ENCODE measurements around the gene SLC4A1.

The SLC4A1 gene

DNA sequence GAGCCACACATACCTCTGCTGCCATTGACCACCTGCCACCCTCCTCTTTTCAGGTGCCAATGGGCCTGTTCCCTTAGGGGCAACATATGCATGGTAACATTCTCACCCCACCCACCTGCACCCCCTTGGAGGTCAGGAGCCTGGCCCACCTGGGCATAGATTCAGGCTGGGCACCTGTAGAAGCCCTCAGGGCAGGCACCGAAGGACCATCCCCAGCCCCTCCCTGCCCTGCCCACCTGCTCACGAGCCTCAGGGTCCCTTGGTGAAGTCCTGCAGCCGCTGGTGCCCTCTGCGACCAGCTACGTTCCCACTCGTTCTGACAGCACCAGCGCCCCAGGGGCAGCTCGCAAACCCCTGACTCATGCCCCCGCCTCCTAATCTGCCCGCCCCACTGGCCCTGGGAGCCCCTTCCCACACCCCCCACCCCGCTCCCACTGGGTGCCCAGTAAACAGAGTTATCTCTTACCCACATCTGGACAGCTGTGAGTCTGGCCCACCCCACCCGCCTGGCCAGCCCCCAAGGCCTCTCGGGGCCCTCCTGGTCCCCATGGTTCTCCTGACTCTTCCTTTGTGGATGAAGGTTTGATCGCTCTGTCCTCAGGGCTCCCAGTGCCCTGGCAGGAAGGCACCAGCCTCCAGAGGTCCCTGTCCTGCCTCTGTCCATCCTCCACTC is at the start of gene SLC4A1:
SLC4A1 (minus strand) TSS at position 318 of the 673 bp plus-strand sequence. CDS start 5,269 bp downstream, outside the sequence.
- in situ Hi-C loops (cut with MboI; ENCODE audit: low sequenced_read_pairs), result no loop called here

GRCh38 chr17:44317545-44317944 is 49.6 kb upstream of the SLC4A1 start:
- in situ Hi-C loops (cut with MboI; ENCODE audit: low sequenced_read_pairs), result no loop called here

DNA sequence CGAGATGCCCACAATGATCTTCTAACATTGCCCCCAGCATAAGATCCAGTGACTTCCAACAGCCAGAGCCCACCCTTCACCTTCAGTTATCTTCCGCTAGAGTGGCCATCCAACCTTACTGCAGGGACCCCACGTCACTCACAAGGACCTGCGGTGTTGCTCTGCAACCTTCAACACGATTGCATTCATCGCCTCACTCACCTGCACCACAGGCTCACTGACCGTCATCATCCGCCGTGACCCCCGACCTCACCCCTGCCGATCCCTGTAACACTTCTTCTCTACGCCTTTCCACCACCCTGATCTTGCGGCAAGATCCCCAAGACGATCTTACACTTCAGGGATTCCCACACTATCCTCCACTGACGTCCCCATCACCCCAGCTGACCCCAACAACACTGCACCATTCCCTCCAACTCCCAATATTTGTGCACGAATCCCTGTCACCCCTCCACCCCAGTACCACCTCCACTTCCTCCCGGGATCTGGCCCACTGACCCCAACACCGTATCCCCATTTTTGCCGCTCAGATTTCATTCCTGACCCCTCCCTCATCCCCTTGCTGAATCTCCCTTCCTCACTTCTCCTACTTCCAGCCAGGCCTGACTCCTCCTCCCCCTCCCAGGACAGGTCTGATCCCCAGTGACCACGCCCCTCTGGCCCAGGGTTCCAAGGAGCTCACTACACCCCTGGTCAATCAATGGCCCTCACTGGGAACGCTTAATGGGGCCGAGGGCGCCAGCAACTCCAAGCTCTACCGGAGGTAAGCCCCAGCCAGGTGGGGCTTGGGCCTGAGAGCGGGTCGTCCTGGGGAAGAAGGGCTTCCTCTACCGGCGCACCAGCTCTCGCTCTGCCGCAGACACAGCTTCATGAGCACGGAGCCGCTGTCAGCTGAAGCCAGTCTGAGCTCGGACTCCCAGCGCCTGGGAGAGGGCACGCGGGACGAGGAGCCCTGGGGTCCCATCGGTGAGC is 48.1 kb upstream of the SLC4A1 start:
- in situ Hi-C loops (cut with MboI; ENCODE audit: low sequenced_read_pairs), result no loop called here

DNA sequence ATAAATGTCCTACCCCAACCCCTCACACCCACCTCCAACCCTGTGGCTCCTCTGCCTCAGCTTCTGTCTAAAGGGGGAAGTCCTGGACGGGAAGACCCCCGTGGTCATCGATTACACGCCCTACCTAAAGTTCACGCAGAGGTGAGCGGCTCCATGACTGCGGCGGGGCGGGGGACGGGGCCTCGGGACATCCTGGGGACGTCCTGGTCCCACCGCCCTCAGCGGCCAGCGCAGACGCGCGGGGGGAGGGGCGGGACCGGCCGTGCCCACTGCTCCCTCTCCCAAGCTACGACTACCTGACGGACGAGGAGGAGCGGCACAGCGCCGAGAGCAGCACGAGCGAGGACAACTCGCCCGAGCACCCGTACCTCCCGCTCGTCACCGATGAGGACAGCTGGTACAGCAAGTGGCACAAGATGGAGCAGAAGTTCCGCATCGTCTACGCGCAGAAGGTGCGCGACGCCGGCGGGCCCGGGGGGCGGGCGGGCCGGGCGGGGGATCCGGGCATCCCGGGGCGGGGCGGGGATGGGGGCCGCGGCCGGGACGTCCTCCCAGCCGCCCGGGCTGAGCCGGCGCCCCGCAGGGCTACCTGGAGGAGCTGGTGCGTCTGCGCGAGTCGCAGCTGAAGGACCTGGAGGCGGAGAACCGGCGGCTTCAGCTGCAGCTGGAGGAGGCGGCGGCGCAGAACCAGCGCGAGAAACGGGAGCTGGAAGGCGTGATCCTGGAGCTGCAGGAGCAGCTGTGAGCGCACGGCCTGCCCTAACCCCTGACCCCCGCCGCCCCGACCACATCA is 47.1 kb upstream of the SLC4A1 start:
- in situ Hi-C loops (cut with MboI; ENCODE audit: low sequenced_read_pairs), result no loop called here

DNA sequence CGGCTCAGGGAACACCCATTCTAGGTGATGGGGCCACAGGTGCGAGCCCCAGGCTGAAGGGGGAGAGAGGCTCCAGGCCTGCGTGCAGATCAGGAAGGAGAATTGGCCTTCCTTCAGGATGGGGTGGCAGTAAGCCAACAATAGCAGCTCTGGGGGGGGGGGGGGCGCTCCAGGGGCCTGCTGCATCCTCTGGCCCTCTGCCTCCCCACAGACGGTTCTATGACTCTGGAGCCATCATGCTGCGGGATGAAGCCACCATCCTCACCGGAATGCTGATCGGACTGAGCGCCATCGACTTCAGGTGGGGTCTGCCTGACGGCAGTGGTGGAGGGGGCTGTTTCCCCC is 46.6 kb upstream of the SLC4A1 start:
- in situ Hi-C loops (cut with MboI; ENCODE audit: low sequenced_read_pairs), result no loop called here

DNA sequence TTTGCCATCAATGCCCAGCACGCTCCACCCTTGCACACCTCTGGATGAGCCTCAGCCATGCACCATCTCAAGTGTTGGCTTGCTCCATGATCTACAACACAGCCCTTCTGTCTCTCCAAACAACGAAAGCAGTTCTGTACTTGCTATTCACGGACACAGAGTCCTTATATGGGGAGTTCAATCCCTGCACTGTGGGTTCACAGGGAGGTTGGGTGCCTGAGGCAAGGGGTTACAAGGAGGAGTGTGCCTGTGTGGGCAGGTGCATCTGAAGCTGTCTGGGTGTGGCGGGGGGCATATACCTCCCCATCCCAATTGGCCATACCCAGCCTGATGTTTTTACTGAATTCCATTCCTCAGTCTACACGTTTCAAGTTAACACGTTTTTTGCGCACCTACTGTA is 46.1 kb upstream of the SLC4A1 start:
- in situ Hi-C loops (cut with MboI; ENCODE audit: low sequenced_read_pairs), result no loop called here

GRCh38 chr17:44312396-44313104 is 44.6 kb upstream of the SLC4A1 start:
- in situ Hi-C loops (cut with MboI; ENCODE audit: low sequenced_read_pairs), result no loop called here

DNA sequence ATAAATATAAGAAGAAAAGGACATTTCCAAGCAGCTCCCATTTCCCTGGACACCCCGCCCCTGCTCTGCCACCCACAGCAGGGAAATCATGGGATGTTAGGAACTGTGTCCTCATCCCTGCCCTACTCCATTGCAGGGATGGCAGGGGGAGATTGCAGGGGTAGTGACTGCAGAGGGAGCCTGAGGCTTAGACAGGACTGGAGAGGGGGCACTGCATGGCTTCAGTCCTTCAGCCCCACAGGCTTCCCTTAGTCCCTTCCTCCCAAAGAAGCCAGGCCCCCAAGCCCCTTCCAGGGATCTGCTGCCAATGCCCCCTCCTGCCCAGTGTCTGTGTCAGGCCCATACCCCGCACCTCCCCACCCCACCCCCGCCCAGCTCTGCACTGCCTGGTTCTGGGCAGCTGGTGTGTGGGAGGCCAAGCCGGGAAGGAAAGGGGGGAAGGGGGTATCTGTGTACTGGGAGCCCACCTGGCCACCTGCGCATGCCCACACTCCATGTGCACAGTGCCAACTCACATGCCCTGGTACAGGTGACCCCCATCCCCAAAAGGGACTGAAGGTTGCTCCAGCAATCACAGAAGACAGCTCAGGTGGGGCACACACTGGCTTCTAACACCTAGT is 43.7 kb upstream of the SLC4A1 start:
- in situ Hi-C loops (cut with MboI; ENCODE audit: low sequenced_read_pairs), result no loop called here

- in situ Hi-C loops (cut with MboI; ENCODE audit: low sequenced_read_pairs), result no loop called here
These were observed 42.9 kb upstream of the SLC4A1 start for GRCh38 chr17:44310609-44311376.

DNA sequence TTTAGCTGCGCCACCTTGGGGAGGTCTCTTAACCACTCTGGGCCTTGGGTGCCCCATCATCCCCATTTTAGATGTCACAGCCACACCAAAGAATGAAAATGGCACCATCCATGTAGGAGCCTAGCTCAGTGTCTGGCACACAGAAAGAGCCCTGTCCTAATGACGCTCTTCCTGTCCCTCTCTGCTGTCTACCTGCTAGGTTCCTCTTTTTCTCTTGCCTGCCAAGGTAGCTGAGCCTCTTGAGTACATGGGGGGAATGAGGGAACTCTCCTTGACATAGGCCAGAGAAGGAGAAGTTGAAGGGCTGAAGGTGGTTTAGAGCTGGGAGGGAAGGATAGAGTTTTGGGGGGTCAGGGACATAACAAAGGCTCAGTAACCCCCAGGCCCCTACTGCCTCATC is 42.3 kb upstream of the SLC4A1 start:
- in situ Hi-C loops (cut with MboI; ENCODE audit: low sequenced_read_pairs), result no loop called here

DNA sequence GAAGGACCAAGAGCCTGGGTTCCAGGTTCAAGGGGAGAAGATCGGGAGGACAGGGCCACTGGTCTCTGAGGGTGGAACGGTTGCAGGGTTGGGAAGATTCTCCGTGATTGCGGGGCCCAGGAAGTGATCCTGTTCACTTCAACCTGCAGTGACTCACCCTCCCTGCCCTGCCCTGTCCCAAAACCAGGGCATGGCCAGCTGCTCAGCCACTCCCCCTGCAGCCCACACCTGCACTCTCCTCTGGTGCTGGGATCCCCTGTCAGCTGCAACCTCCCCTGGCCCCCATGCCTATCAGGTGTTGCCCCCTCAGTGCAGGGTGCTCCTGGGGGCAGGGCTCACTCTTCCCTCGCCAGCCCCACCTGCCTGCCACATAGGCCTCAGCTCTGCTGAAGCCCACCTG is 41.5 kb upstream of the SLC4A1 start:
- in situ Hi-C loops (cut with MboI; ENCODE audit: low sequenced_read_pairs), result no loop called here

DNA sequence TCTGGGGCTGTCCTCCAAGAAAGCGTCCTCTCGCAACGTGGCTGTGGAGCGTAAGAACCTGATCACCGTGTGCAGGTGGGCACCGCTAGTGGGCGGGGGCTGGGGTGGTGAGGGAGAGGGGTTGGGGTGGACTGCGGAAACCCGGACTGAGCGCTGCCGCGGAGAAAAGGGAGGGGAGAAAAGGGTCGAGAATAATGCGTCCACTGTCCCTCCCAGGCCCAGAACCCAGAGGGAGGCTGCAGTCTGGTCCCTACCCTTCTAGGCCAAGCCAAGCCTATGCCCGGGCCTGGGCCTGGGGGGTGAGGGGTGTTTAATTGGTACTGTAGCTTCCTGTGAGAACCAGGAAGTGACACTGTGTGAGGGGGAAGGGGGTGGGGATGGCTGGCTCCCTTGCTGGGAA is 40.9 kb upstream of the SLC4A1 start:
- in situ Hi-C loops (cut with MboI; ENCODE audit: low sequenced_read_pairs), result no loop called here

DNA sequence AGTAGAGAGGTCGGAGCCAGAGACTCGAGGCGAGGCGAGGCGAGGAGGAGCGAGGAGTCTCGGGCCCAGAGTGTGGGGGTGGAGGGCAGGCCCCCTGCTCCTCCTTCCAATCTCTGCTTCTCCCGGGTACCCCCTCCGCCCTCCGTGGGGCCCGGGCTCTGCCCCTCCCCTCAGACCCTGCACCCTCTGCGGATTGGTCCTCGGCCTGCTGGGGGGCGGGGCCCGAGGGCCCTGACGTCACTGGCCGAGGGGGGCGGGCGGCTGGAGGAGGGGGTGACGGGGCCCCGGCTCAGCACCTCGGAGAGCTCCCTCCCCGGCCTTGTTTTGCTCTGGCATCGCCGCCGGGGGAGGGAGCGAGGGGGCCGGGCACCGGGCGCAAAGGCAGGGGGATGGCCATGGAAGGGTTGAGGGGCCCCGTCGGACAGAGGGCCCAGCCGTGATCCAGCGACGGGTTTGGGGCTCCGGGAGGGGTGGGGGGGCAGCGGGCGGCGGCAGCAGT is 40.4 kb upstream of the SLC4A1 start, which contains the start of gene RUNDC3A:
RUNDC3A (plus strand) TSS at position 282 of the 499 bp plus-strand sequence. CDS start 232 bp downstream, outside the sequence.
- in situ Hi-C loops (cut with MboI; ENCODE audit: low sequenced_read_pairs), result no loop called here

- in situ Hi-C loops (cut with MboI; ENCODE audit: low sequenced_read_pairs), result no loop called here
These were observed 39.7 kb upstream of the SLC4A1 start for GRCh38 chr17:44307387-44308186.

DNA sequence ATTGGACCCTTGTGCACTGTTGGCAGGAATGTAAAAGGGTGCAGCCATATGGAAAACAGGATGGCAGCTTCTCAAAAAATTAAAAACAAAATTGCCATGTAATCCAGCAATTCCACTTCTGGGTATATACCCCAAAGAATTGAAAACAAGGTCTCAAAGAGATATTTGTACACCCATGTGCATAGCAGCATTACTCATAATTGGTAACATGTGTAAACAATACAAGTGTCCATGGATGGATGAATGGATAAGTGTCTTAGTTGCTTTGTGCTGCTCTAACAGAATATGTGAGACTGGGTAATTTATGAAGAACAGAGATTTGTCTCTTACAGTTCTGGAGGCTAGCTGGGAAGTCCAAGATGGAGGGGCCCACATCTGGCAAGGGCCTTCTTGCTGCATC is 36.7 kb upstream of the SLC4A1 start:
- in situ Hi-C loops (cut with MboI; ENCODE audit: low sequenced_read_pairs), result no loop called here

DNA sequence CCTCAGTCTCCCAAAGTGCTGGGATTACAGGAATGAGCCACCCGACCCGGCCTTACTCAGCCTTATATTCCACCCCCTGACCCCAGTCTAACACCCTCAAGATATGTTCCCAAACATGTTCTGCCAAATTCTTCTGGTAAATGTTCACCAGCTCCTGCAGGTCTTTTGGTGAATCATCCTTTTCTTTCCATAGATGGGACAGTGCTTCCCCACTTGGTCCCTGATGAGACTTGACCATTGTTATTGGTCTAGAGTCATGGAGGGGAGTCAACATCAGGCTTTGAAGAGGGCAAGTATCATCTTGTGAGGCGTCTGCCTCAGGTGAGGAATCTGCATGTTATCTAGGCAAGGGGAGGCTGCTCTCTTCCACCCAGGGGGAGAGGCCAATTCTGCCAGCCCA is 30.0 kb upstream of the SLC4A1 start:
- in situ Hi-C loops (cut with MboI; ENCODE audit: low sequenced_read_pairs), result no loop called here

- in situ Hi-C loops (cut with MboI; ENCODE audit: low sequenced_read_pairs), result no loop called here
These were observed 25.7 kb upstream of the SLC4A1 start for GRCh38 chr17:44293509-44294226.

DNA sequence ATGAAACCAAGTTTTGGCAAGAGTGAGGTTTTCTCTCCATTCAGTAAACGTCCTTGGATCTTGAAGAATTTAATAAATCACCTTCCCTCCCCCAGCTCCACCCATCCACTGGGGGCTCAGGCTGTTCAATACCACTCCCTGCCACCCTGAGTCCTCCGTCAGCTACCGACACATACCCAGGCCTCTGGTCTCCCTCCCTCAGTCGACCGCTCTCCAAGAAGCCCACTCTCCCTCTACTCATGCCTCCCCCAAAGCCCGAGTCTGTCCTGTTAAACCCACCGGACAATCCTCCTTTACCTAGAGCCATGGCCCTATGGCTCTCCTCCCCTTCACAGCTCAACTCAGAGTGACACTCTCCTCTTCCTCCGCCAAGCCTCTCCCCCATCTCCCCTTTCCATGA is 19.7 kb upstream of the SLC4A1 start:
- in situ Hi-C loops (cut with MboI; ENCODE audit: low sequenced_read_pairs), result no loop called here

Data from hTERT RPE-1 (cell line).